IMR-90 (cell line): ENCODE measurements around the gene TMC8. TPM values are rescaled to one million over a fixed set of nuclear protein-coding genes. Genes with fewer than 3 reads are reported as not detected.

ENCODE experiments used
- ATAC-seq: fragments of 200-7000 bp; cut with Tn5 transposase; 2 replicates; pipeline ENCODE4 v1.9.1; 2020; ENCODE audit warnings: low read depth, mild to moderate bottlenecking, moderate library complexity
- BruUV-seq: library from RNA; stranded (reverse); fragments of 400-500 nt; replicated peaks from 2 replicates; lab custom pipeline; 2021; lab: Mats Ljungman, UMichigan
- CTCF ChIA-PET: fragments of 300-600 bp; formaldehyde crosslinking; extraction: SDS; loops from one replicate; lab custom pipeline; 2021; ENCODE audit warnings: antibody characterized with exemption; lab: Yijun Ruan, JAX
- POLR2A ChIA-PET: fragments of 300-600 bp; sonication (Branson Sonifier 250); formaldehyde crosslinking; loops from one replicate; lab custom pipeline; 2022; ENCODE audit warnings: antibody characterized with exemption; ENCODE audit not compliant: unreplicated experiment; lab: Charles Lee
- DNase-seq: peaks from one replicate; pipeline ENCODE4 v3.0.0; 2013
- H2AFZ ChIP-seq: replicated peaks from 2 replicates; pipeline ENCODE3; 2013; ENCODE audit warnings: low read length, mild to moderate bottlenecking; ENCODE audit not compliant: poor library complexity
- H2AK5ac ChIP-seq: 2 replicates; pipeline ENCODE4 v1.6.1; 2013; ENCODE audit warnings: low read depth, low read length, inconsistent platforms
- H2AK9ac ChIP-seq: replicated peaks from 2 replicates; pipeline ENCODE3; 2013; ENCODE audit warnings: mild to moderate bottlenecking, low read depth, low read length, moderate library complexity; ENCODE audit not compliant: poor library complexity
- H2BK120ac ChIP-seq: 2 replicates; pipeline ENCODE4 v1.6.1; 2013; ENCODE audit warnings: low read depth, low read length, inconsistent platforms
- H2BK15ac ChIP-seq: 3 replicates; pipeline ENCODE4 v1.6.1; 2013; ENCODE audit warnings: low read depth, low read length, inconsistent platforms
- H2BK20ac ChIP-seq: 2 replicates; pipeline ENCODE4 v1.6.1; 2013; ENCODE audit warnings: low read depth, mild to moderate bottlenecking, inconsistent platforms, low read length, moderate library complexity
- H2BK5ac ChIP-seq: 2 replicates; pipeline ENCODE4 v1.6.1; 2013; ENCODE audit warnings: mild to moderate bottlenecking, low read depth, low read length, inconsistent platforms; ENCODE audit not compliant: poor library complexity, severe bottlenecking
- H3K14ac ChIP-seq: replicated peaks from 2 replicates; pipeline ENCODE4 v1.6.1; 2013; ENCODE audit warnings: low read depth, low read length, inconsistent platforms
- H3K18ac ChIP-seq: 2 replicates; pipeline ENCODE4 v1.6.1; 2013; ENCODE audit warnings: low read depth, low read length, control low read depth
- H3K23ac ChIP-seq: 2 replicates; pipeline ENCODE4 v1.6.1; 2013; ENCODE audit warnings: low read depth, low read length, inconsistent platforms
- H3K27ac ChIP-seq: 2 replicates; pipeline ENCODE4 v1.5.1; 2013; ENCODE audit warnings: mild to moderate bottlenecking, control low read depth, low read length; ENCODE audit not compliant: insufficient read depth
- H3K27me3 ChIP-seq: 2 replicates; pipeline ENCODE4 v1.6.1; 2013; ENCODE audit warnings: low read length; ENCODE audit not compliant: control insufficient read depth, insufficient read depth
- H3K36me3 ChIP-seq: 2 replicates; pipeline ENCODE4 v1.6.1; 2013; ENCODE audit warnings: low read length, mixed read lengths; ENCODE audit not compliant: control insufficient read depth, insufficient read depth
- H3K4ac ChIP-seq: 2 replicates; pipeline ENCODE4 v1.6.1; 2013; ENCODE audit warnings: low read depth, low read length, inconsistent platforms
- H3K4me1 ChIP-seq: 2 replicates; pipeline ENCODE4 v1.6.1; 2013; ENCODE audit warnings: low read length, mixed read lengths; ENCODE audit not compliant: control insufficient read depth, insufficient read depth
- H3K4me2 ChIP-seq: 2 replicates; pipeline ENCODE4 v1.6.1; 2013; ENCODE audit warnings: low read depth, mild to moderate bottlenecking, control low read depth, low read length, moderate library complexity
- H3K4me3 ChIP-seq: 2 replicates; pipeline ENCODE4 v1.5.1; 2013; ENCODE audit warnings: low read depth, mild to moderate bottlenecking, control low read depth, low read length, moderate library complexity; ENCODE audit not compliant: insufficient read depth
- H3K56ac ChIP-seq: 2 replicates; pipeline ENCODE4 v1.6.1; 2013; ENCODE audit warnings: low read length, inconsistent platforms; ENCODE audit not compliant: insufficient read depth; ENCODE audit errors: extremely low read depth
- H3K79me1 ChIP-seq, 2 experiments: 2 replicates each; pipeline ENCODE4 v1.6.1; 2013; ENCODE audit warnings: low read length in 2 of 2, inconsistent platforms in 1 of 2, low read depth in 1 of 2
- H3K9ac ChIP-seq: 2 replicates; pipeline ENCODE4 v1.6.1; 2013; ENCODE audit warnings: low read depth, low read length, control low read depth
- H3K9me1 ChIP-seq: 2 replicates; pipeline ENCODE4 v1.6.1; 2013; ENCODE audit warnings: low read length, inconsistent platforms; ENCODE audit not compliant: insufficient read depth
- H3K9me3 ChIP-seq: 2 replicates; pipeline ENCODE4 v1.6.1; 2013; ENCODE audit warnings: low read length; ENCODE audit not compliant: control insufficient read depth, insufficient read depth
- H4K20me1 ChIP-seq: 2 replicates; pipeline ENCODE4 v1.6.1; 2013; ENCODE audit warnings: low read length, inconsistent platforms; ENCODE audit not compliant: insufficient read depth
- H4K5ac ChIP-seq: 2 replicates; pipeline ENCODE4 v1.6.1; 2013; ENCODE audit warnings: mild to moderate bottlenecking, low read depth, low read length, control low read depth
- H4K8ac ChIP-seq, 2 experiments: 2 replicates each; pipeline ENCODE4 v1.6.1; 2013; ENCODE audit warnings: low read depth in 2 of 2, low read length in 2 of 2, control low read depth in 1 of 2, inconsistent platforms in 1 of 2
- H4K91ac ChIP-seq: 2 replicates; pipeline ENCODE4 v1.6.1; 2013; ENCODE audit warnings: low read depth, low read length, inconsistent platforms; ENCODE audit not compliant: insufficient read depth
- BHLHE40 ChIP-seq: fragments of 150-350 bp; IDR thresholded peaks from 2 replicates; pipeline ENCODE4 v1.6.1; 2016; ENCODE audit warnings: mild to moderate bottlenecking, low read depth, low read length
- CEBPB ChIP-seq: IDR thresholded peaks from 2 replicates; pipeline ENCODE4 v1.6.1; 2012; ENCODE audit warnings: low read depth, low read length, improper control_type of control experiment
- CHD1 ChIP-seq: IDR thresholded peaks from 2 replicates; pipeline ENCODE4 v1.6.1; 2012; ENCODE audit warnings: low read depth, low read length, improper control_type of control experiment
- CTCF ChIP-seq: conservative IDR thresholded peaks from 2 replicates; pipeline ENCODE4 v1.5.1; 2012; ENCODE audit warnings: mild to moderate bottlenecking, low read depth, low read length, improper control_type of control experiment
- FOS ChIP-seq: fragments of 150-350 bp; IDR thresholded peaks from 2 replicates; pipeline ENCODE4 v1.6.1; 2016; ENCODE audit warnings: low read depth, low read length
- MAFK ChIP-seq: IDR thresholded peaks from 2 replicates; pipeline ENCODE4 v1.6.1; 2012; ENCODE audit warnings: low read depth, low read length, improper control_type of control experiment
- MAZ ChIP-seq: IDR thresholded peaks from 2 replicates; pipeline ENCODE4 v1.6.1; 2012; ENCODE audit warnings: low read depth, mild to moderate bottlenecking, low read length, improper control_type of control experiment, moderate library complexity, borderline replicate concordance
- MXI1 ChIP-seq: IDR thresholded peaks from 2 replicates; pipeline ENCODE4 v1.6.1; 2012; ENCODE audit warnings: low read depth, mild to moderate bottlenecking, low read length, moderate library complexity, borderline replicate concordance
- NFE2L2 ChIP-seq: fragments of 150-350 bp; IDR thresholded peaks from 2 replicates; pipeline ENCODE4 v1.6.1; 2016; ENCODE audit warnings: low read depth, mild to moderate bottlenecking, low read length
- POLR2A ChIP-seq: IDR thresholded peaks from 2 replicates; pipeline ENCODE4 v1.6.1; 2012; ENCODE audit warnings: mild to moderate bottlenecking, low read depth, low read length
- RAD21 ChIP-seq: IDR thresholded peaks from 2 replicates; pipeline ENCODE4 v1.6.1; 2012; ENCODE audit warnings: low read length, improper control_type of control experiment
- RCOR1 ChIP-seq: IDR thresholded peaks from 2 replicates; pipeline ENCODE4 v1.6.1; 2012; ENCODE audit warnings: mild to moderate bottlenecking, low read length, improper control_type of control experiment; ENCODE audit not compliant: insufficient replicate concordance
- RFX5 ChIP-seq: IDR thresholded peaks from 2 replicates; pipeline ENCODE4 v1.8.0; 2012; ENCODE audit warnings: low read depth, mild to moderate bottlenecking, low read length, moderate library complexity
- SMC3 ChIP-seq: fragments of 150-350 bp; IDR thresholded peaks from 2 replicates; pipeline ENCODE4 v1.6.1; 2016; ENCODE audit warnings: low read depth, mild to moderate bottlenecking, antibody characterized with exemption, low read length, moderate library complexity
- USF2 ChIP-seq: fragments of 150-350 bp; IDR thresholded peaks from 2 replicates; pipeline ENCODE4 v1.6.1; 2017; ENCODE audit warnings: mild to moderate bottlenecking, antibody characterized with exemption, low read length, low read depth
- WGBS, 2 experiments: methylation state at CpG; one replicate each; pipeline versions ENCODE4 v1.1.5 to v1.1.7; 2013; ENCODE audit warnings: missing lambda C conversion rate in 2 of 2; ENCODE audit not compliant: insufficient read length in 1 of 2; ENCODE audit errors: extremely low coverage in 2 of 2; 5-methylcytosine and 5-hydroxymethylcytosine counted together
- dilution Hi-C: fragments of 300-500 bp; cut with HindIII; formaldehyde crosslinking; loops from one replicate; pipeline ENCODE4 v1.14.3; 2018; ENCODE audit warnings: low sequenced_read_pairs; ENCODE audit not compliant: unreplicated experiment
- in situ Hi-C: fragments of 300-500 bp; cut with MboI; formaldehyde crosslinking; loops from 3 replicates; pipeline ENCODE4 v1.14.3; 2019; ENCODE audit warnings: low sequenced_read_pairs, inconsistent platforms, mixed read lengths
- intact Hi-C: fragments of 100-400 bp; cut with micrococcal nuclease; formaldehyde crosslinking; loops from 2 replicates; pipeline ENCODE4 v1.10.0; 2022
- polyA plus RNA-seq, 3 experiments: library from polyadenylated mRNA; depleted of rRNA; stranded (reverse); fragments of >200 nt; gene quantifications; 2 replicates each; pipeline ENCODE4 v1.2.3, GENCODE V29; 2012; ENCODE audit warnings: low replicate concordance in 1 of 3
- total RNA-seq: library from RNA; depleted of rRNA; stranded (reverse); fragments of >200 nt; gene quantifications from 2 replicates; pipeline ENCODE4 v1.2.3, GENCODE V29; 2012

Gene TMC8
- total and polyA plus RNA-seq, 2 of the 4 experiments (the other 2 are of a cell fraction), result not detected

GRCh38 chr17:78154903-78155811 lies 24.6 kb downstream of the TMC8 start:
- H3K9me1 ChIP-seq, result 0 out of 2 replicates have a peak, but pooled peaks cover 2% of the 10 kb centered on the region
- H3K56ac ChIP-seq, result no peak overlapping the region
- no peak overlapping the region for H4K8ac ChIP-seq
- H3K9ac ChIP-seq, result no peak overlapping the region
- dilution Hi-C loops, result no loop called here
- H3K23ac ChIP-seq, result no peak overlapping the region
- no peak overlapping the region for H2AFZ ChIP-seq
- H3K18ac ChIP-seq, result no peak overlapping the region
- H3K27ac ChIP-seq, result no peak overlapping the region
- no peak overlapping the region for H3K4ac ChIP-seq
- H2BK5ac ChIP-seq, result no peak overlapping the region
- ATAC-seq, result no peak
- H4K5ac ChIP-seq, result no peak overlapping the region
- H4K20me1 ChIP-seq, result no peaks in the 10 kb centered on the region
- no peak overlapping the region for H2BK120ac ChIP-seq
- no peak overlapping the region for H3K4me2 ChIP-seq
- H4K91ac ChIP-seq, result no peak overlapping the region
- no peaks in the 10 kb centered on the region for H3K4me1 ChIP-seq
- no peaks in the 10 kb centered on the region for H3K79me1 ChIP-seq
- no peak overlapping the region for H3K14ac ChIP-seq
- H3K9me3 ChIP-seq, result no peaks in the 10 kb centered on the region
- intact Hi-C loops, result no loop called here
- no peaks in the 10 kb centered on the region for H3K36me3 ChIP-seq
- no peak for DNase-seq
- no peak overlapping the region for H2BK20ac ChIP-seq
- no TSS peak for BruUV-seq
- no peak overlapping the region for H2AK9ac ChIP-seq
- no peak overlapping the region for H2BK15ac ChIP-seq
- no peak overlapping the region for H3K4me3 ChIP-seq
- in situ Hi-C loops, result no loop called here
- CTCF ChIA-PET, result no interaction called here
- no peaks in the 10 kb centered on the region for H3K27me3 ChIP-seq
- no CpG with 5 or more reads among the region's 11 CpGs for WGBS, 2 experiments
- no peak overlapping the region for H2AK5ac ChIP-seq
- TF ChIP-seq MXI1, result no peak
- TF ChIP-seq USF2, result no peak
- no peak for TF ChIP-seq POLR2A
- TF ChIP-seq BHLHE40, result no peak
- no peak for TF ChIP-seq RFX5
- no peak for TF ChIP-seq NFE2L2
- no peak for TF ChIP-seq CHD1
- TF ChIP-seq RAD21, result no peak
- TF ChIP-seq MAZ, result no peak
- TF ChIP-seq FOS, result no peak
- TF ChIP-seq MAFK, result no peak
- no peak for TF ChIP-seq CTCF
- no peak for TF ChIP-seq RCOR1
- no peak for TF ChIP-seq SMC3
- TF ChIP-seq CEBPB, result no peak
- POLR2A ChIA-PET, result no interaction called here
